H9 (cell line): ENCODE data around the gene PRKACA. TPM values are rescaled to one million over a fixed set of nuclear protein-coding genes. Genes with fewer than 3 reads are reported as not detected.

Source experiments
- DNase-seq: peaks from one replicate; pipeline ENCODE4 v3.0.0-alpha.2; 2017
- H2AFZ ChIP-seq: one replicate; pipeline ENCODE4 v1.6.1; 2013; ENCODE audit warnings: mild to moderate bottlenecking, low read length, control low read depth, moderate library complexity
- H2AK5ac ChIP-seq: 2 replicates; pipeline ENCODE4 v1.6.1; 2013; ENCODE audit warnings: low read length, control low read depth, mixed read lengths; ENCODE audit not compliant: insufficient read length
- H2BK120ac ChIP-seq: one replicate; pipeline ENCODE4 v1.6.1; 2013; ENCODE audit warnings: low read depth, mild to moderate bottlenecking, low read length, control low read depth, inconsistent platforms; ENCODE audit not compliant: poor library complexity, severe bottlenecking
- H2BK12ac ChIP-seq: 2 replicates; pipeline ENCODE4 v1.6.1; 2013; ENCODE audit warnings: low read length, control low read depth, mixed read lengths, low read depth; ENCODE audit not compliant: insufficient read length
- H2BK15ac ChIP-seq: 2 replicates; pipeline ENCODE4 v1.6.1; 2013; ENCODE audit warnings: low read depth, low read length, control low read depth
- H2BK20ac ChIP-seq: one replicate; pipeline ENCODE4 v1.6.1; 2013; ENCODE audit warnings: low read depth, mild to moderate bottlenecking, low read length, control low read depth, inconsistent platforms; ENCODE audit not compliant: poor library complexity, severe bottlenecking
- H2BK5ac ChIP-seq: 2 replicates; pipeline ENCODE4 v1.6.1; 2013; ENCODE audit warnings: low read length, control low read depth, mixed read lengths; ENCODE audit not compliant: insufficient read length
- H3K14ac ChIP-seq: 2 replicates; pipeline ENCODE4 v1.6.1; 2013; ENCODE audit warnings: low read length, control low read depth; ENCODE audit not compliant: insufficient read depth
- H3K18ac ChIP-seq: 2 replicates; pipeline ENCODE4 v1.6.1; 2013; ENCODE audit warnings: low read depth, mild to moderate bottlenecking, mixed read lengths, low read length, control low read depth; ENCODE audit not compliant: insufficient read length
- H3K23ac ChIP-seq: 2 replicates; pipeline ENCODE4 v1.6.1; 2013; ENCODE audit warnings: low read length, control low read depth, mixed read lengths, low read depth; ENCODE audit not compliant: insufficient read length
- H3K23me2 ChIP-seq: 2 replicates; pipeline ENCODE4 v1.6.1; 2013; ENCODE audit warnings: low read depth, mild to moderate bottlenecking, mixed read lengths, low read length, control low read depth; ENCODE audit not compliant: insufficient read length, poor library complexity, severe bottlenecking
- H3K27ac ChIP-seq: 2 replicates; pipeline ENCODE4 v1.5.1; 2013; ENCODE audit warnings: low read length, control low read depth, mixed read lengths, low read depth; ENCODE audit not compliant: insufficient read length
- H3K27me3 ChIP-seq: 2 replicates; pipeline ENCODE4 v1.6.1; 2013; ENCODE audit warnings: low read length, control low read depth, inconsistent platforms; ENCODE audit not compliant: insufficient read depth
- H3K4ac ChIP-seq: 2 replicates; pipeline ENCODE4 v1.6.1; 2013; ENCODE audit warnings: low read depth, mild to moderate bottlenecking, control low read depth, inconsistent platforms, low read length, moderate library complexity
- H3K4me1 ChIP-seq: 2 replicates; pipeline ENCODE4 v1.6.1; 2013; ENCODE audit warnings: low read length, control low read depth, inconsistent platforms; ENCODE audit not compliant: insufficient read depth
- H3K4me2 ChIP-seq: 2 replicates; pipeline ENCODE4 v1.6.1; 2013; ENCODE audit warnings: low read length, control low read depth, mixed read lengths; ENCODE audit not compliant: insufficient read length, insufficient read depth
- H3K56ac ChIP-seq: 2 replicates; pipeline ENCODE4 v1.6.1; 2013; ENCODE audit warnings: low read depth, mild to moderate bottlenecking, mixed read lengths, low read length, control low read depth; ENCODE audit not compliant: insufficient read length
- H3K79me1 ChIP-seq: 2 replicates; pipeline ENCODE4 v1.6.1; 2013; ENCODE audit warnings: low read depth, mild to moderate bottlenecking, moderate library complexity, low read length, control low read depth, inconsistent platforms; ENCODE audit not compliant: insufficient read depth, poor library complexity, severe bottlenecking
- H3K79me2 ChIP-seq: 2 replicates; pipeline ENCODE4 v1.6.1; 2013; ENCODE audit warnings: low read length, control low read depth, inconsistent platforms; ENCODE audit not compliant: insufficient read depth
- H3K9ac ChIP-seq: 2 replicates; pipeline ENCODE4 v1.6.1; 2013; ENCODE audit warnings: low read length, control low read depth, mixed read lengths; ENCODE audit not compliant: insufficient read length; ENCODE audit errors: extremely low read depth
- H3K9me3 ChIP-seq: one replicate; pipeline ENCODE4 v1.6.1; 2013; ENCODE audit warnings: low read depth, low read length, inconsistent platforms; ENCODE audit not compliant: control insufficient read depth
- H3T11ph ChIP-seq: one replicate; pipeline ENCODE4 v1.6.1; 2013; ENCODE audit warnings: mild to moderate bottlenecking, low read length, control low read depth, inconsistent platforms
- H4K20me1 ChIP-seq: one replicate; pipeline ENCODE4 v1.6.1; 2013; ENCODE audit not compliant: control insufficient read depth, insufficient read length, insufficient read depth
- H4K5ac ChIP-seq: 2 replicates; pipeline ENCODE4 v1.6.1; 2013; ENCODE audit warnings: low read depth, mild to moderate bottlenecking, mixed read lengths, low read length, control low read depth; ENCODE audit not compliant: insufficient read length
- H4K8ac ChIP-seq: replicated peaks from 2 replicates; pipeline ENCODE4 v1.6.1; 2013; ENCODE audit warnings: low read length, control low read depth, mixed read lengths, low read depth; ENCODE audit not compliant: insufficient read length
- H4K91ac ChIP-seq: 2 replicates; pipeline ENCODE4 v1.6.1; 2013; ENCODE audit warnings: low read depth, mild to moderate bottlenecking, moderate library complexity, mixed read lengths, low read length, control low read depth; ENCODE audit not compliant: insufficient read length
- H3K27ac Mint-ChIP-seq, 3 experiments: 2 replicates in 2 of 3; 3 replicates in 1 of 3; pipeline ENCODE4 v1.8.0; 2020 to 2021; ENCODE audit warnings: mixed read lengths in 3 of 3, mild to moderate bottlenecking in 1 of 3, moderate library complexity in 1 of 3
- H3K27me3 Mint-ChIP-seq: 2 replicates; pipeline ENCODE4 v1.8.0; 2021; ENCODE audit warnings: low read depth, mild to moderate bottlenecking, moderate library complexity, mixed read lengths
- H3K36me3 Mint-ChIP-seq, 3 experiments: 2 replicates in 2 of 3; 3 replicates in 1 of 3; pipeline ENCODE4 v1.8.0; 2020 to 2021; ENCODE audit warnings: low read depth in 3 of 3, mixed read lengths in 3 of 3; ENCODE audit not compliant: insufficient read depth in 1 of 3
- H3K4me1 Mint-ChIP-seq, 2 experiments: 2 replicates each; pipeline ENCODE4 v1.8.0; 2020; ENCODE audit warnings: mixed read lengths in 2 of 2
- H3K4me3 Mint-ChIP-seq, 2 experiments: 2 replicates in 1 of 2; 3 replicates in 1 of 2; pipeline ENCODE4 v1.8.0; 2020 to 2021; ENCODE audit warnings: mild to moderate bottlenecking in 2 of 2, mixed read lengths in 2 of 2, moderate library complexity in 1 of 2
- H3K9me3 Mint-ChIP-seq, 2 experiments: 2 replicates in 1 of 2; 3 replicates in 1 of 2; pipeline ENCODE4 v1.8.0; 2020; ENCODE audit warnings: mild to moderate bottlenecking in 2 of 2, mixed read lengths in 2 of 2, moderate library complexity in 1 of 2
- CTCF ChIP-seq: fragments of 200-600 bp; sonication (generic); conservative IDR thresholded peaks from 3 replicates; pipeline ENCODE4 v1.8.0; 2021; ENCODE audit warnings: antibody characterized with exemption, mild to moderate bottlenecking
- WGBS: extraction: QIAGEN DNeasy Blood & Tissue Kit; methylation state at CpG from one replicate; pipeline ENCODE4 v1.1.7; 2013; ENCODE audit warnings: missing lambda C conversion rate, low lambda C conversion rate, mixed read lengths; ENCODE audit not compliant: insufficient read length; ENCODE audit errors: extremely low coverage; 5-methylcytosine and 5-hydroxymethylcytosine counted together
- total RNA-seq: library from RNA; stranded (reverse); gene quantifications from 2 replicates; pipeline ENCODE4 v1.2.1, GENCODE V29; 2021

PRKACA gene
- total RNA-seq, 1 experiment from 2014 or later = 51.8 TPM

- Histone ChIP-seq H4K8ac (no peak overlapping the region), H3K79me1 (no peaks in the 10 kb centered on the region), H2BK20ac (no peak overlapping the region), H3K23me2 (peaks cover 16% of the 10 kb centered on the region), H3K18ac (no peak overlapping the region), H3K4me2 (no peak overlapping the region), H3K27ac (no peak overlapping the region), H3K4me1 (peaks cover 9% of the 10 kb centered on the region; the same call in 1 of the 2 replicates), H2BK12ac (no peak overlapping the region), H3T11ph (no peak overlapping the region), H4K91ac (no peak overlapping the region), H2BK5ac (no peak overlapping the region), H2BK15ac (no peak overlapping the region), H3K79me2 (peaks cover 2% of the 10 kb centered on the region; the same call in 1 of the 2 replicates), H3K4ac (no peak overlapping the region), H4K20me1 (no peaks in the 10 kb centered on the region), H2AFZ (no peak overlapping the region), H3K56ac (no peak overlapping the region), H3K14ac (no peak overlapping the region), H2AK5ac (no peak overlapping the region), H3K9me3 (no peaks in the 10 kb centered on the region), H4K5ac (no peak overlapping the region), H2BK120ac (no peak overlapping the region), H3K27me3 (no peaks in the 10 kb centered on the region; the same call in 1 of the 2 replicates), H3K23ac (no peak overlapping the region), H3K9ac (no peak overlapping the region)
- no peak overlapping the region for H3K27ac Mint-ChIP-seq
- no peaks in the 10 kb centered on the region for H3K9me3 Mint-ChIP-seq
- no CpG with 5 or more reads among the region's 9 CpGs for WGBS
- H3K4me1 Mint-ChIP-seq = peaks cover 40 to 44% of the 10 kb centered on the region in 2 experiments
- peak; percentile 77 for TF ChIP-seq CTCF
- H3K27me3 Mint-ChIP-seq = peaks cover 2% of the 10 kb centered on the region; the same call in 1 of the 2 replicates
- H3K4me3 Mint-ChIP-seq = peak overlapping the region in 1 of 2 experiments; percentile 60; a peak in 2 of 5 replicates
- peak; percentile 67 for DNase-seq
- H3K36me3 Mint-ChIP-seq = peaks cover 0 to 2% (median 1%) of the 10 kb centered on the region in 3 experiments; a peak in 5 of 7 replicates
These were observed 2.7 kb downstream of the PRKACA start for GRCh38 chr19:14114854-14115253.
